Measurements from ENCODE around the gene LRCOL1.

GRCh38 chr12:132557291-132558015 is 52.9 kb downstream of the LRCOL1 start:
- TF ChIP-seq CTCF (IDR thresholded peaks at IDR 0.05 in 2 of 3, conservative IDR thresholded peaks at IDR 0.05 in 1 of 3; ENCODE audit: borderline replicate concordance in 1 of 3, insufficient read depth in 1 of 3, low read depth in 2 of 3, low read length in 2 of 3) (no peak), REST (IDR thresholded peaks at IDR 0.05; ENCODE audit: low read depth) (no peak), POLR2AphosphoS5 (IDR thresholded peaks at IDR 0.05; ENCODE audit: low read depth, low read length) (no peak), POLR2A (IDR thresholded peaks at IDR 0.05; ENCODE audit: borderline replicate concordance, extremely low read depth, insufficient read depth, insufficient read length) (no peak), SIN3A (IDR thresholded peaks at IDR 0.05; ENCODE audit: low read depth) (no peak), EZH2 (IDR thresholded peaks at IDR 0.05) (no peak), EZH2phosphoT487 (IDR thresholded peaks at IDR 0.05; ENCODE audit: borderline replicate concordance) (no peak), RAD21 (IDR thresholded peaks at IDR 0.05; ENCODE audit: low read depth) (no peak), FOSL1 (IDR thresholded peaks at IDR 0.05; ENCODE audit: low read depth) (no peak), JUND (IDR thresholded peaks at IDR 0.05) (no peak), CBX3 (IDR thresholded peaks at IDR 0.05; ENCODE audit: low read depth) (no peak), ATF3 (IDR thresholded peaks at IDR 0.05) (no peak)
